H9 (cell line): ENCODE data around the gene NKX2-3. TPM values are rescaled to one million over a fixed set of nuclear protein-coding genes. Genes with fewer than 3 reads are reported as not detected.

ENCODE experiments used
- DNase-seq: peaks from one replicate; pipeline ENCODE4 v3.0.0-alpha.2; 2017
- H2AFZ ChIP-seq: one replicate; pipeline ENCODE4 v1.6.1; 2013; ENCODE audit warnings: mild to moderate bottlenecking, low read length, control low read depth, moderate library complexity
- H2AK5ac ChIP-seq: 2 replicates; pipeline ENCODE4 v1.6.1; 2013; ENCODE audit warnings: low read length, control low read depth, mixed read lengths; ENCODE audit not compliant: insufficient read length
- H2BK120ac ChIP-seq: one replicate; pipeline ENCODE4 v1.6.1; 2013; ENCODE audit warnings: low read depth, mild to moderate bottlenecking, low read length, control low read depth, inconsistent platforms; ENCODE audit not compliant: poor library complexity, severe bottlenecking
- H2BK12ac ChIP-seq: 2 replicates; pipeline ENCODE4 v1.6.1; 2013; ENCODE audit warnings: low read length, control low read depth, mixed read lengths, low read depth; ENCODE audit not compliant: insufficient read length
- H2BK15ac ChIP-seq: 2 replicates; pipeline ENCODE4 v1.6.1; 2013; ENCODE audit warnings: low read depth, low read length, control low read depth
- H2BK20ac ChIP-seq: one replicate; pipeline ENCODE4 v1.6.1; 2013; ENCODE audit warnings: low read depth, mild to moderate bottlenecking, low read length, control low read depth, inconsistent platforms; ENCODE audit not compliant: poor library complexity, severe bottlenecking
- H2BK5ac ChIP-seq: 2 replicates; pipeline ENCODE4 v1.6.1; 2013; ENCODE audit warnings: low read length, control low read depth, mixed read lengths; ENCODE audit not compliant: insufficient read length
- H3K14ac ChIP-seq: 2 replicates; pipeline ENCODE4 v1.6.1; 2013; ENCODE audit warnings: low read length, control low read depth; ENCODE audit not compliant: insufficient read depth
- H3K18ac ChIP-seq: 2 replicates; pipeline ENCODE4 v1.6.1; 2013; ENCODE audit warnings: low read depth, mild to moderate bottlenecking, mixed read lengths, low read length, control low read depth; ENCODE audit not compliant: insufficient read length
- H3K23ac ChIP-seq: 2 replicates; pipeline ENCODE4 v1.6.1; 2013; ENCODE audit warnings: low read length, control low read depth, mixed read lengths, low read depth; ENCODE audit not compliant: insufficient read length
- H3K23me2 ChIP-seq: 2 replicates; pipeline ENCODE4 v1.6.1; 2013; ENCODE audit warnings: low read depth, mild to moderate bottlenecking, mixed read lengths, low read length, control low read depth; ENCODE audit not compliant: insufficient read length, poor library complexity, severe bottlenecking
- H3K27ac ChIP-seq: 2 replicates; pipeline ENCODE4 v1.5.1; 2013; ENCODE audit warnings: low read length, control low read depth, mixed read lengths, low read depth; ENCODE audit not compliant: insufficient read length
- H3K27me3 ChIP-seq: 2 replicates; pipeline ENCODE4 v1.6.1; 2013; ENCODE audit warnings: low read length, control low read depth, inconsistent platforms; ENCODE audit not compliant: insufficient read depth
- H3K4ac ChIP-seq: 2 replicates; pipeline ENCODE4 v1.6.1; 2013; ENCODE audit warnings: low read depth, mild to moderate bottlenecking, control low read depth, inconsistent platforms, low read length, moderate library complexity
- H3K4me1 ChIP-seq: 2 replicates; pipeline ENCODE4 v1.6.1; 2013; ENCODE audit warnings: low read length, control low read depth, inconsistent platforms; ENCODE audit not compliant: insufficient read depth
- H3K4me2 ChIP-seq: 2 replicates; pipeline ENCODE4 v1.6.1; 2013; ENCODE audit warnings: low read length, control low read depth, mixed read lengths; ENCODE audit not compliant: insufficient read length, insufficient read depth
- H3K56ac ChIP-seq: 2 replicates; pipeline ENCODE4 v1.6.1; 2013; ENCODE audit warnings: low read depth, mild to moderate bottlenecking, mixed read lengths, low read length, control low read depth; ENCODE audit not compliant: insufficient read length
- H3K79me1 ChIP-seq: 2 replicates; pipeline ENCODE4 v1.6.1; 2013; ENCODE audit warnings: low read depth, mild to moderate bottlenecking, moderate library complexity, low read length, control low read depth, inconsistent platforms; ENCODE audit not compliant: insufficient read depth, poor library complexity, severe bottlenecking
- H3K79me2 ChIP-seq: 2 replicates; pipeline ENCODE4 v1.6.1; 2013; ENCODE audit warnings: low read length, control low read depth, inconsistent platforms; ENCODE audit not compliant: insufficient read depth
- H3K9ac ChIP-seq: 2 replicates; pipeline ENCODE4 v1.6.1; 2013; ENCODE audit warnings: low read length, control low read depth, mixed read lengths; ENCODE audit not compliant: insufficient read length; ENCODE audit errors: extremely low read depth
- H3K9me3 ChIP-seq: one replicate; pipeline ENCODE4 v1.6.1; 2013; ENCODE audit warnings: low read depth, low read length, inconsistent platforms; ENCODE audit not compliant: control insufficient read depth
- H3T11ph ChIP-seq: one replicate; pipeline ENCODE4 v1.6.1; 2013; ENCODE audit warnings: mild to moderate bottlenecking, low read length, control low read depth, inconsistent platforms
- H4K20me1 ChIP-seq: one replicate; pipeline ENCODE4 v1.6.1; 2013; ENCODE audit not compliant: control insufficient read depth, insufficient read length, insufficient read depth
- H4K5ac ChIP-seq: 2 replicates; pipeline ENCODE4 v1.6.1; 2013; ENCODE audit warnings: low read depth, mild to moderate bottlenecking, mixed read lengths, low read length, control low read depth; ENCODE audit not compliant: insufficient read length
- H4K8ac ChIP-seq: replicated peaks from 2 replicates; pipeline ENCODE4 v1.6.1; 2013; ENCODE audit warnings: low read length, control low read depth, mixed read lengths, low read depth; ENCODE audit not compliant: insufficient read length
- H4K91ac ChIP-seq: 2 replicates; pipeline ENCODE4 v1.6.1; 2013; ENCODE audit warnings: low read depth, mild to moderate bottlenecking, moderate library complexity, mixed read lengths, low read length, control low read depth; ENCODE audit not compliant: insufficient read length
- H3K27ac Mint-ChIP-seq, 3 experiments: 2 replicates in 2 of 3; 3 replicates in 1 of 3; pipeline ENCODE4 v1.8.0; 2020 to 2021; ENCODE audit warnings: mixed read lengths in 3 of 3, mild to moderate bottlenecking in 1 of 3, moderate library complexity in 1 of 3
- H3K27me3 Mint-ChIP-seq: 2 replicates; pipeline ENCODE4 v1.8.0; 2021; ENCODE audit warnings: low read depth, mild to moderate bottlenecking, moderate library complexity, mixed read lengths
- H3K36me3 Mint-ChIP-seq, 3 experiments: 2 replicates in 2 of 3; 3 replicates in 1 of 3; pipeline ENCODE4 v1.8.0; 2020 to 2021; ENCODE audit warnings: low read depth in 3 of 3, mixed read lengths in 3 of 3; ENCODE audit not compliant: insufficient read depth in 1 of 3
- H3K4me1 Mint-ChIP-seq, 2 experiments: 2 replicates each; pipeline ENCODE4 v1.8.0; 2020; ENCODE audit warnings: mixed read lengths in 2 of 2
- H3K4me3 Mint-ChIP-seq, 2 experiments: 2 replicates in 1 of 2; 3 replicates in 1 of 2; pipeline ENCODE4 v1.8.0; 2020 to 2021; ENCODE audit warnings: mild to moderate bottlenecking in 2 of 2, mixed read lengths in 2 of 2, moderate library complexity in 1 of 2
- H3K9me3 Mint-ChIP-seq, 2 experiments: 2 replicates in 1 of 2; 3 replicates in 1 of 2; pipeline ENCODE4 v1.8.0; 2020; ENCODE audit warnings: mild to moderate bottlenecking in 2 of 2, mixed read lengths in 2 of 2, moderate library complexity in 1 of 2
- WGBS: extraction: QIAGEN DNeasy Blood & Tissue Kit; methylation state at CpG from one replicate; pipeline ENCODE4 v1.1.7; 2013; ENCODE audit warnings: missing lambda C conversion rate, low lambda C conversion rate, mixed read lengths; ENCODE audit not compliant: insufficient read length; ENCODE audit errors: extremely low coverage; 5-methylcytosine and 5-hydroxymethylcytosine counted together
- total RNA-seq: library from RNA; stranded (reverse); gene quantifications from 2 replicates; pipeline ENCODE4 v1.2.1, GENCODE V29; 2021
- TF ChIP-seq, protein P1 (sequence below): fragments of 200-600 bp; sonication (generic); conservative IDR thresholded peaks from 3 replicates; pipeline ENCODE4 v1.8.0; 2021; ENCODE audit warnings: antibody characterized with exemption, mild to moderate bottlenecking

NKX2-3 gene
- total RNA-seq, 1 experiment from 2014 or later = not detected

DNA sequence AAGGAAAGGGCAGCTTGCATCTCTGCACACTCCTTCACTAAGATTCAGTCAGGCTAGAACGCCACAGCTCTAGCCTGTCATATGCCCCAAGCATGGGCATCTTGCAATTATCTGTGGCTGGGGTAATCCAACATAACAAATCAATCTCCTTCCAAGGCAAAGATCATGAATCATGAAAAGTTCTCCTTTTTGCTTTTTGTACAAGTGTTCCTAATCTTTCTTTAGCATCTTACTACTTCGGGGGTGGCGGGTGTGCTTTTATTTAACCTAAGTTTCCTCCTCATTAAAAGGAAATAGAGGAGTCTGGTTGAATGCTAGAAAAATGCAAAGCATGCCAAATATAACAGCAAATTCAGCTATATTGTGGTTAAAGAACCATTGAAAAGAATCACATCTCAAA lies 43.5 kb upstream of the NKX2-3 start:
- H2BK120ac ChIP-seq = no peak overlapping the region
- Mint-ChIP-seq H3K4me1 (peaks cover 4 to 5% of the 10 kb centered on the region in 2 experiments), H3K27me3 (peaks cover 90% of the 10 kb centered on the region), H3K36me3 (no peaks in the 10 kb centered on the region), H3K9me3 (no peaks in the 10 kb centered on the region), H3K27ac (no peak overlapping the region), H3K4me3 (no peak overlapping the region)
- H4K91ac ChIP-seq = no peak overlapping the region
- H3K27ac ChIP-seq = no peak overlapping the region
- no peaks in the 10 kb centered on the region for H4K20me1 ChIP-seq
- H3T11ph ChIP-seq = no peak overlapping the region
- no peak overlapping the region for H2BK12ac ChIP-seq
- H2BK20ac ChIP-seq = no peak overlapping the region
- no peak for DNase-seq
- H2BK15ac ChIP-seq = no peak overlapping the region
- no peak overlapping the region for H4K8ac ChIP-seq
- no peak overlapping the region for H3K4me2 ChIP-seq
- no peak overlapping the region for H3K14ac ChIP-seq
- no peak overlapping the region for H3K23ac ChIP-seq
- no peak overlapping the region for H3K9ac ChIP-seq
- no peak overlapping the region for H2BK5ac ChIP-seq
- no peaks in the 10 kb centered on the region for H3K79me2 ChIP-seq
- peaks cover 2% of the 10 kb centered on the region; the same call in 1 of the 2 replicates for H3K27me3 ChIP-seq
- H3K23me2 ChIP-seq = no peaks in the 10 kb centered on the region
- no peaks in the 10 kb centered on the region for H3K4me1 ChIP-seq
- no peak overlapping the region for H4K5ac ChIP-seq
- no peak overlapping the region for H3K18ac ChIP-seq
- no peak overlapping the region for H3K56ac ChIP-seq
- no peak overlapping the region for H2AFZ ChIP-seq
- no CpG with 5 or more reads among the region's 3 CpGs for WGBS
- no peaks in the 10 kb centered on the region for H3K9me3 ChIP-seq
- H2AK5ac ChIP-seq = no peak overlapping the region
- TF ChIP-seq, protein P1, sequence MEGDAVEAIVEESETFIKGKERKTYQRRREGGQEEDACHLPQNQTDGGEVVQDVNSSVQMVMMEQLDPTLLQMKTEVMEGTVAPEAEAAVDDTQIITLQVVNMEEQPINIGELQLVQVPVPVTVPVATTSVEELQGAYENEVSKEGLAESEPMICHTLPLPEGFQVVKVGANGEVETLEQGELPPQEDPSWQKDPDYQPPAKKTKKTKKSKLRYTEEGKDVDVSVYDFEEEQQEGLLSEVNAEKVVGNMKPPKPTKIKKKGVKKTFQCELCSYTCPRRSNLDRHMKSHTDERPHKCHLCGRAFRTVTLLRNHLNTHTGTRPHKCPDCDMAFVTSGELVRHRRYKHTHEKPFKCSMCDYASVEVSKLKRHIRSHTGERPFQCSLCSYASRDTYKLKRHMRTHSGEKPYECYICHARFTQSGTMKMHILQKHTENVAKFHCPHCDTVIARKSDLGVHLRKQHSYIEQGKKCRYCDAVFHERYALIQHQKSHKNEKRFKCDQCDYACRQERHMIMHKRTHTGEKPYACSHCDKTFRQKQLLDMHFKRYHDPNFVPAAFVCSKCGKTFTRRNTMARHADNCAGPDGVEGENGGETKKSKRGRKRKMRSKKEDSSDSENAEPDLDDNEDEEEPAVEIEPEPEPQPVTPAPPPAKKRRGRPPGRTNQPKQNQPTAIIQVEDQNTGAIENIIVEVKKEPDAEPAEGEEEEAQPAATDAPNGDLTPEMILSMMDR = no peak
- H3K79me1 ChIP-seq = no peaks in the 10 kb centered on the region
- H3K4ac ChIP-seq = no peak overlapping the region
